CD4-positive, alpha-beta T cell treated with Interleukin-4 for 1 hour (primary cell): ENCODE data around the gene AP1M2.

Experiments used
- DNase-seq, 2 donors: peaks; one replicate each; pipeline ENCODE4 v3.0.0-alpha.2; 2020 to 2022

AP1M2 gene

GRCh38 chr19:10587022-10587838 is at the start of gene AP1M2:
TSS of gene AP1M2 (minus strand) at chr19:10587312. CDS start at chr19:10587231, 81 bp downstream.
- DNase-seq, result no peak

DNA sequence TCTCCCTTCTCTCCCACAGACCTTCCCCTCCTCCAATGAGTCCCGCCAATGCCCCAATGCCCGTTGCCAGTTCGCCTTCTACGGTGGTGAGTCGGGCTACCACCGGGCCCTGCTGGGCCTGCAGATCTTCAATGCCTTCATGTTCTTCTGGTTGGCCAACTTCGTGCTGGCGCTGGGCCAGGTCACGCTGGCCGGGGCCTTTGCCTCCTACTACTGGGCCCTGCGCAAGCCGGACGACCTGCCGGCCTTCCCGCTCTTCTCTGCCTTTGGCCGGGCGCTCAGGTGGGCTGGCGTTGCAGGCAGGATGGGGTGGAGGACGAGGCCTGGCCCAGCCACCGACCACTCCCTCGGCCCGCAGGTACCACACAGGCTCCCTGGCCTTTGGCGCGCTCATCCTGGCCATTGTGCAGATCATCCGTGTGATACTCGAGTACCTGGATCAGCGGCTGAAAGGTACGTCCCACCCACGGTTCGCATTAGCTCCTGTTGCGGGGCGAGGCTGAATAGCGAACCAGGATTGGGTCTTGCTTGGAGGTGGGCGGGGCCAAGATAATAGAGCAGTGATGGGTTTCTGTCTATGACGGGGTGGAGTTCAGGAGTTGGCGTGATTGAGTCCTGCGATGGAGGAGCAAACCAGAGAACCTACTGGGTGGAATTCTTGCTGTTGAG is 49.3 kb upstream of the AP1M2 start:
- no peak for DNase-seq

DNA sequence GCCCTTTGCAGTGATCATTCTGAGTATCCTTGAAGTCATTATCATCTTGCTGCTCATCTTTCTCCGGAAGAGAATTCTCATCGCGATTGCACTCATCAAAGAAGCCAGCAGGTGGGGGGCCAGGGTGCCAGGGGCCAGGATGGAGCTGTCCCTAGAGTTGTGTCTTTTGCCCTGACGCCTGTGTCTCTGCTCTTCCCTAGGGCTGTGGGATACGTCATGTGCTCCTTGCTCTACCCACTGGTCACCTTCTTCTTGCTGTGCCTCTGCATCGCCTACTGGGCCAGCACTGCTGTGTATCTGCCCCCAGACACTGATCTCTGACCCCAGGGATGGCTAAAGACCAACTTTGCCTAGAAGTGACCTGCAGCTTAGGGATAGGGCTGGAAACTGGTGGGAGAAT is 47.9 kb upstream of the AP1M2 start:
- DNase-seq, result no peak

GRCh38 chr19:10634430-10634829 is 47.3 kb upstream of the AP1M2 start:
- no peak for DNase-seq

DNA sequence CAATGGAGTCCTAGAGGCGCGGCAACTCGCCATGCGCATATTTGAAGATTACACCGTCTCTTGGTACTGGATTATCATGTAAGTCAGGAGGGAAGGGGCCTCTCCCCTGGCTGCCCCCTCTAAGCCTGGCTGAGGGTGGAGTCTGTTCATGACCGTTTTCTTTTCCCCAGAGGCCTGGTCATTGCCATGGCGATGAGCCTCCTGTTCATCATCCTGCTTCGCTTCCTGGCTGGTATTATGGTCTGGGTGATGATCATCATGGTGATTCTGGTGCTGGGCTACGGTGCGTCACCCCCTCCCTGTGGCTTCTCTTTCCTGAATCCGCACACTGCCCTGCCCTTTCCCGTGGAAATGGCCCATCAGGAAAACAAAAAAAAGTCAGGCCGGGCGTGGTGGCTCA is 44.8 kb upstream of the AP1M2 start:
- DNase-seq, result no peak

GRCh38 chr19:10625762-10626138 is 38.6 kb upstream of the AP1M2 start:
- no peak for DNase-seq

- DNase-seq, result no peak
Measured at GRCh38 chr19:10625003-10625761, 38.1 kb upstream of the AP1M2 start, which contains the start of gene SLC44A2. TSS of gene SLC44A2 (plus strand) at chr19:10625553. CDS start at chr19:10625634, 81 bp downstream.

GRCh38 chr19:10624585-10624984 is 37.5 kb upstream of the AP1M2 start:
- DNase-seq, result peak; percentile 19 to 24

GRCh38 chr19:10621966-10622365 is 34.9 kb upstream of the AP1M2 start:
- no peak for DNase-seq

DNA sequence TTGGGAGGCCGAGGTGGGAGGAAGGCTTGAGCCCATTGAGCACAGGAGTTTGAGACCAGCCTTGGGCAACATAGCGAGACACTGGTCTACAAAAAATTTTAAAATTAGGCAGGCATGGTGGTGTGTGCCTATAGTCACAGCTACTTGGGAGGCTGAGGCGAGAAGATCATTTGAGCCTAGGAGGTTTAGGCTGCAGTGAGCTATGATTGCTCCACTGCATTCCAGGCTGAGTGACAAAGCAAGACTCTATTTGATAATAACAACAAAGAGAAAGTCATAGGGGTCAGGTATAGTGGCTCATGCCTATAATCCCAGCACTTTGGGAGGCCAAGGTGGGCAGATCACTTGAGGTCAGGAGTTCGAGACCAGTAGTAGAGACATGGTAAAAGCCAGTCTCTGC is 33.7 kb upstream of the AP1M2 start:
- no peak for DNase-seq

- DNase-seq, result no peak
Measured at GRCh38 chr19:10618846-10619245, 31.7 kb upstream of the AP1M2 start.

- no peak for DNase-seq
Measured at GRCh38 chr19:10617409-10618121, 30.5 kb upstream of the AP1M2 start.

DNA sequence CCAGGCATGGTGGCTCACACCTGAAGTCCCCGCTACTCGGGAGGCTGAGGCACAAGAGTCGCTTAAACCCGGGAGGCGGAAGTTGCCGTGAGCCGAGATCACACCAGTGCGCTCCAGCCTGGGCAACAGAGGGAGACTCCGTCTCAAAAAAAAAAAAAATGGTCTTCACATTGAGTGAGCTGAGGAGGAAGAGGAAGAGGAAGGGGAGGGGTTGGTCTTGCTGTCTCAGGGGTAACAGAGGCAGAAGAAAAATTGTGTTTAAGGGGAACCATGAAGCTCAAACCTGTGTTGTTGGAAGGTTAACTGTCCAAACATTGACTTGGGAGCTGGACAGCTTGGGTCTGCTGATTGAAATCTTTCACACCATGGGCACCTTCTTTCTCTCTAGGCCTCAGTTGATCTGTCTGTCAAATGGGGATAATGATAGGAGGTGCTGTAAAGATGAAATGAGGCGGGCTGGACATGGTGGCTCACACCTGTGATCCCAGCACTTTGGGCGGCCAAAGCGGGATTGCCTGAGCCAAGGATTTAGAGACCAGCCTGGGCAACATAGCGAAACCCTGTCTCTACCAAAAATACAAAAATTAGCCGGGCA is 28.4 kb upstream of the AP1M2 start:
- peak in 1 of 2 donors; percentile 20 for DNase-seq

DNA sequence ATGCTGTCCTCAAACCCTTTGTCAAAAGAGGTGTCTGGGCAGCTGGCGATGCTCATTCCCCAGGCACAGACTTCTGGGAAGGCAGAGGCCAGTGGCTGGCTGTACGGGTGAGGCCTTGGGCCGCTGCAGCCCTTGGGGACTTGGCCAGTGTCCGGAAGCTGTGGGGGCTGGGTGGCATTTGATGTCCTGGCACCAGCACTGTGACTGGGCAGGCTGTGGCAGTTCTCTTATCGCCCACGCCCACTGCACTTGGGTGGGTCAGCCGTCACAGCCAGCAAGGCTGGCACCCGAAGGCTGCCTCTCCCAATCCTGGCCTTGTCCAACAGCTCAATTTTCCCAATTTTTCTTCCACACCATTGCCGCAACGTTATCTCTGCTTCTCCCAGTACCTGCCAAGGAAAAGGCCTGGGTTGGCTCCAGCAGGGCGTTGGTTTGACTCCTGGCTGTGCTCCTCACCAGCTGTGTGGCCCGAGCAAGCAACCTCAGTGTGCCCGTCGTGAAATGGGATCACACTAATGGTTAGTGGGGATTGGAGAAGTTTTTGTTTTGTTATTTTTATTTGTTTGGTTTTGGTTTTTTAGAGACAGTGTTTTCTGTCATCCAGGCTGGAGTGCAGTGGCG is 25.5 kb upstream of the AP1M2 start:
- no peak for DNase-seq

GRCh38 chr19:10611907-10612306 is 24.8 kb upstream of the AP1M2 start:
- no peak for DNase-seq

DNA sequence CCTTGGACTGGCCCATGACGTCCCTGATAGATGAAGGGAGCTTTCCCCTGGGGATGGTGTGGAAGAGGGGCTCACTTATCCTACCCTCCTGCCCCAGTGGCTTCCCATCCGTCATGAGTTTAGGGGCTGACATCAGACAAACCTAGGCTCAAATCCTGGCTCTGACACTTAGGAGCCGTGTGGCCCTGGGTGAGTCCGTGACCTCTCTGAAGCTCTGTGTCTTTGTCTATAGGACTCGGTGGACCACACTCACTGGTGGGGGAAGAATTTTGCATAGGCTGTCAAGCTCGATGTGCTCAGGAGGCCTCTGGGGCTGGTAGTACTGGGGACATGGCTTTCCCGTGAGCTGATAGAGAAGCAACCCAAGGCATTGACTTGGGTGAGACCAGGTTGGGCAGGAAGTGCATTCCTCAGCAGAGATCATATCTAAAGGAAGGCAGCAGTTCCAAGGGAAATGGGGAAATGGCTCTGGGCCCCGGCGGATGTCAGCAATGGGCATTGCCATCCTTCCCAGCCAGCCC is 17.4 kb upstream of the AP1M2 start:
- peak; percentile 40 to 47 for DNase-seq

- DNase-seq, result peak; percentile 75
Measured at GRCh38 chr19:10603873-10604459, 16.9 kb upstream of the AP1M2 start.

DNA sequence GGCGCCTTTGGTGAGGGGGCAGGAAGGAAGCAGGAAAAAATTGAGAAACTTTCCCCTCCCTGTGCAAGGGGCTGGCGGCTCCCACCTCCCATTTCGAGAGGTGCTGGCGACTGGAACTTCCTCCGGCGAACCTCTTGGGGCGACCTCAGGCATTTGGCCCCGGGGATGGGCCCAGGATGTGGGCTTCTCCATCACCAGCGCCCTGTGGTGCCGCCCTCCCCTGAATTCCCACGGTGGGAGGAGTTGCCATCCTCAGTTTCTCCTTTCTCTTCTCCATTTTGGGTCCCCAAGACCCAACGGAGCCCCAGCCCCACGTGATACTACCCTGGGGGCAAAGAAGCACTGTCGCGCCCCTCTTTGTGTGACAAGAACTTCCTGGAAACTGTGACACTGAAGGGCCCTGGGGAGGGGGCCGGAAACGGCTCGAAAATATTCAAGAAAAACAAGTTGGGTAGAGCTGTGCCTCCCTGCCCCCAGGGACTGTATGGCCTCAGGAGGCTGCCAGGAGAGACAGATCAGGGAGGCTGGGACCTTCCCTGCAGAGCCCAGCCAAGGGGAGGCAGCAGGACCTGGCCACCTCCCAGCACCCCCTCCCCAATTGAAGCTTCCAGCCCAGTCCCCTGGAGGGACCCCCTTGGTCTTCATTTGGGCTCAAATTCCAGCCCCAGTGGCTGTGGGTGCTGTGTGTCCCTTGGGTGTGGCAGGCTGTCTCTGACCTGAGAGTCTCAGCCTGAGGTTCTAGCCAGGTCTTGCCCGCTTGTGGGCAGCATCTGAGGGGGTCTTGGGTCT is 16.2 kb upstream of the AP1M2 start:
- DNase-seq, result peak; percentile 92 to 94

DNA sequence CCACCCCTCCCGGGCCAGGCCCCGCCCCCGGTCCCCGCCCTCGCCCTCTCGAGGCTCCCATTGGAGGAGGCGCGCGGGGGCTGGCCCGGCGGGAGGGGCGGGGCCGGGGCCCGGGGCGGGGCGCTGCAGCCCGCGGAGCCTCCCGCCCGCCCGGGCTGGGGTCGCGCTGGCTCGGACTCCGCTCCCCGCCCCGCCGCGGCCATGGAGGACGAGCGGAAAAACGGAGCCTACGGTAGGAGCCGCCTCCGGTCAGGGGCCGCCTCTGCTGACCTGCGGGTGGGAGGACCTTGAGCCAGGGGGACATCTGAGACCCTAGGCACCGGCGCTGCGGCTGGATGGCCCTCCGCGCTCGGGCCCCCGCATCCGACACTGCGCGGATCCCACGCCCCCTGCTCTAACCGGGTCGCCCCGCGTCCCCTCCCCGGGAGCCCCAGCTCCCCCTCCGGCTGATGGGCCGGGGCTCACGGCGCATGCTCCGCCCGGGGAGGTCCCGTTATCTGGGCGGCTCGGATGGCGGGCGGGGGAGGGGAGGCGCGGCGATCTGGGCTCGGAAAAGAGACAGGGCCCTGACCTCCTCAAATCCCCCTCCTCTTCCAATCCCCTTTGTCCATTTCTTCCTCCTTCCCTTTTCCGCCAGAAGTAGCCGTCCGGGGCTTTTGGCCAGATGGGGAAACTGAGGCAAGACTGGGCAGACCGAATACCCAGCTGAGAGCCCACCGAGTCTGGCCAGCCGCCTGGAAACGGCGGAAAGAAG is 15.4 kb upstream of the AP1M2 start:
- DNase-seq, result peak; percentile 87 to 89

- no peak for DNase-seq
Measured at GRCh38 chr19:10601999-10602329, 14.9 kb upstream of the AP1M2 start.
